GM13977 (cell line): ENCODE results near the gene PAIP1.

Source experiments
- DNase-seq: peaks from one replicate; pipeline ENCODE4 v3.0.0; 2012; ENCODE audit warnings: low spot score
- in situ Hi-C: fragments of 300-500 bp; cut with MboI; formaldehyde crosslinking; loops from one replicate; pipeline ENCODE4 v1.12.0; 2022; ENCODE audit warnings: low sequenced_read_pairs, low pct_unique_long_range_greater_than_20kb, mixed read lengths, inconsistent platforms; ENCODE audit not compliant: unreplicated experiment
- TF ChIP-seq, protein P1 (sequence below): IDR thresholded peaks from 2 replicates; pipeline ENCODE4 v1.5.1; 2012; ENCODE audit warnings: mild to moderate bottlenecking, control low read depth; ENCODE audit not compliant: insufficient read depth; ENCODE audit errors: extremely low read depth, missing control alignments

The PAIP1 gene

DNA sequence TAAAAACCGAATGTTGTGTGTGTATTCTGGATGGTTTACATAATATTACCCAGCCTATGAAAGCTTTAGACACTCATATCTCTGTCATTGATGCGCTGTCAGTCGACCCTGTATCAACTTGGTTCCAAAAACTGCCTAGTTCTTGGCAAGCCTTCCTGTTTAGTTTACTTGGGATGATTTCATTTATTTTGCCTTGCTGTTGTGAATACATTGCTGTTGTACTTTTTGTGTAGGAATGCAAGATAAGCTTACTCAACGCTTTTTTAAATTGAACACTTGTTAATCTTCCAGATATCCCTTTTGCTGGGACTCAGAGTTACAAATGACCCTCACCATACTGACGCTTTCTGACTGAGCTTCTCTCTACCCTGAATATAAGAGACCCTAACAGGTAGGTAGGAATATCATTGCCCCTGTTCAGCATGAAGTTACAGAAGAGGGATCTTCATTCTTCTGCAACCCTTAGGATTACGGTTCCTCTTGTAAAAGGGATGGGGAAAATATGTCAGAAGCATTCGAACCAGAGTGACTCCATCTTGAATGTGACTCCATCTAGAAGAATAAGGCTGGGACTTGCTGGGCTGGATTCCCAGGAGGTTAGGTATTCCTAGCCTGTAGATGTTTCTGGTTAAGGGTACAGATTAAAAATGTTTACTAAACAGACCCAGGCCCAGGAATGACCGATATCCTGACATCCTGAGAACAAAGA lies 13.7 kb upstream of the PAIP1 start:
- DNase-seq = no peak
- in situ Hi-C loops = no loop called here
- TF ChIP-seq, protein P1, sequence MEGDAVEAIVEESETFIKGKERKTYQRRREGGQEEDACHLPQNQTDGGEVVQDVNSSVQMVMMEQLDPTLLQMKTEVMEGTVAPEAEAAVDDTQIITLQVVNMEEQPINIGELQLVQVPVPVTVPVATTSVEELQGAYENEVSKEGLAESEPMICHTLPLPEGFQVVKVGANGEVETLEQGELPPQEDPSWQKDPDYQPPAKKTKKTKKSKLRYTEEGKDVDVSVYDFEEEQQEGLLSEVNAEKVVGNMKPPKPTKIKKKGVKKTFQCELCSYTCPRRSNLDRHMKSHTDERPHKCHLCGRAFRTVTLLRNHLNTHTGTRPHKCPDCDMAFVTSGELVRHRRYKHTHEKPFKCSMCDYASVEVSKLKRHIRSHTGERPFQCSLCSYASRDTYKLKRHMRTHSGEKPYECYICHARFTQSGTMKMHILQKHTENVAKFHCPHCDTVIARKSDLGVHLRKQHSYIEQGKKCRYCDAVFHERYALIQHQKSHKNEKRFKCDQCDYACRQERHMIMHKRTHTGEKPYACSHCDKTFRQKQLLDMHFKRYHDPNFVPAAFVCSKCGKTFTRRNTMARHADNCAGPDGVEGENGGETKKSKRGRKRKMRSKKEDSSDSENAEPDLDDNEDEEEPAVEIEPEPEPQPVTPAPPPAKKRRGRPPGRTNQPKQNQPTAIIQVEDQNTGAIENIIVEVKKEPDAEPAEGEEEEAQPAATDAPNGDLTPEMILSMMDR = no peak

DNA sequence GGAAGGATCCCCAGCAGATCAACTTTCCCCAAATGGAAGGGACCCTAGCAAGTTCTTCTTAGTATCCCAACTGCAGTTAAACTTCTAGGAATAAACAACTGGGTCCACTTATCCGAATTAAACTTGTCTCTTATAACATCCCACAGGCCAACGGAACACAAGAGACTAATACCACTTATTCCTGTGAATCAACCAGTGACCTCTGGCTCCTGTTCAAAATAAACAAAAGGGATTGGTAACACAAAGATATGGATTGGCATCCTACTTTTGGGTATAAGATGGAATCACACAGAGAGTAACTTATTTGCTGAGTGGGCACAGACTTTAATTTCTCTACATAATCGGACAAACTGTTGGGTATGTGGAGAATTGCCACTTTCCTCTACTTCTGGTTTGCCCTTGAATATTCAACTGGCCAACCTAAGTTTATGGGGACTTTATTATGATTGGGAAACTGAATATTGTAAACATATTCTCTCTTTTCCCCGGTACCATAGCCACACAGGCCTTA lies 12.4 kb upstream of the PAIP1 start:
- TF ChIP-seq, protein P1 = no peak
- DNase-seq = no peak
- in situ Hi-C loops = no loop called here

DNA sequence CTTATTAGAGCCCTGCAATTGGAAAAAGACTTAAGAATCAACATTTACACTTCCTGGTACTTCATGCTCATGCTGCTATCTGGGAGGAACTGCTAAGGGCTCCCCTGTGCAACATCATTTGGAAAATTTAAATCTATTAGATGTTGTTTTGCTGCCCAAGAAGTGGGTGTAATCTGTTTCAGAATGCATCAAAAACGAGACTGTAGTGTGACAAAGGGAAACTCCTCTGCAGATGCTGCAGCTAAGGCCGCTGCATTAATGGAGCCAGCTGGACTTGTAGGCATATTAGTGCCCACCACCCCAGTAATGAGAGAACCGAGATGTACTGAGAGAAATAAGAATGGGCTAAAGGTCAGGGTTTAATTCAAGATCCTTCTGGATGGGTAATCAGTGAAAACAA lies 11.1 kb upstream of the PAIP1 start:
- TF ChIP-seq, protein P1 = no peak
- DNase-seq = no peak
- in situ Hi-C loops = no loop called here

DNA sequence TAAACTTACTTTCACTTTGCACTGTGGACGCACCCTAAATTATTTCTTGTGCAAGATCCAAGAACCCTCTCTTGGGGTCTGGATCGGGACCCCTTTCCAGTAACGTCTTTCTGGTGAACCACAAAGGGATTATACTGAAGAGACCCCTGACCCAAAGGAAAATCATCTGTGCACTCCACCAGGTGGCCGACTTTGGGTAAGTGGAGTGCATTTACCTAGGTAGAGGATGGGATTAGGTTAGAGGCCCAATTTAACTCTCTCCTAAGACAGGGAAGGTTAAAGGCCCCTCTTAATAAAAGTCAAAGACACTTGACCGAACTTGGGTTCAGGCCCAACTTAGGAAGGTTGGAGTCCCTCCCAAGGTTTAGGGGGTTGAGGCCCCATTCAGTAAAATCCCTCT lies 8.2 kb upstream of the PAIP1 start:
- in situ Hi-C loops = no loop called here
- TF ChIP-seq, protein P1 = no peak
- no peak for DNase-seq

DNA sequence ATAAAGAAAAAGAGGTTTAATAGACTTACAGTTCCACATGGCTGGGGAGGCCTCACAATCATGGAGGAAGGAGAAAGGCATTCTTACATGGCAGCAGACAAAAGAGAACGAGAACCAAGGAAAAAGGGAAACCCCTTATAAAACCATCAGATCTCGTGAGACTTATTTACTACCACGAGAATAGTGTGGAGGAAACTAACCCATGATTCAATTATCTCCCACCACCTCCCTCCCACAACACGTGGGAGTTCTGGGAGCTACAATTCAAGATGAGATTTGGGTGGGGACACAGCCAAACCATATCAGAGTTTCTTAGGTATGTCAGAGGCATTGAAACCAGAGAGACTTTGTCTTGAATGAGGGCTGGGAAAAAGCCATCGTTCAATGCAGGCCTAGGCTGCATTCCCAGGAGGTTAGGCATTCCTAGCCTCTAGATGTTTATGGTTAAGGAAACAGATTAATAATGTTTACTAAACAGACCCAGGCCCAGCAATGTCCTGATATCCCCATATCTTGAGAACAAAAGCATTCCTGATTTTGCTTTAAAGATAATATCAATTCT lies 7.5 kb upstream of the PAIP1 start:
- no peak for DNase-seq
- TF ChIP-seq, protein P1 = no peak
- in situ Hi-C loops = no loop called here

DNA sequence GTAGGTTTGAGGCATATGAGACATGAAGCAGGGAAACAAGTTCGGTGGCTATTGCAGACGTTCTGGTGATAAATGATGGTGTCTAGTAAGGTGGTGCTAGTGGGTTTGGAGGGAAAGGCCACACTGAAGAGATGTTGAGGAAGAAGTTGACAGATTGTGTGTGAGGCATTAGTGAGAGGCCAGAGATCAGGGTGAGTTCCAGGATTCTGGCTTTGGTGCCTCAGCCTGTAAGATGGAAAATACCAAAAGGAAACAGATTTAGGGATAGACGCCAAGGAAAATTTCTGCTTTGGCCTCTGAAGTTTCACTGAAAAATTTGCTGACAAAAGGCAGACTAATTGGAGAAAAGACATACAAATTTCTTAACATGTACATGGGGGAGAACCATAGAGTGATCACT lies 6.4 kb upstream of the PAIP1 start:
- TF ChIP-seq, protein P1 = no peak
- DNase-seq = no peak
- in situ Hi-C loops = no loop called here
